Epithelial cell of proximal tubule (primary cell): ENCODE data around the gene LTBP3. TPM values are rescaled to one million over a fixed set of nuclear protein-coding genes. Genes with fewer than 3 reads are reported as not detected.
"Not testable (repeated sequence)": the region's sequence is repeated elsewhere in the genome, so short reads cannot be mapped to it uniquely, and the experiment has no call there.

Experiments used
- DNase-seq: peaks from one replicate; pipeline ENCODE4 v3.0.0-alpha.2; 2011; ENCODE audit warnings: low read depth
- H3K4me3 ChIP-seq: 2 replicates; pipeline ENCODE4 v1.5.1; 2011; ENCODE audit warnings: low read depth, mild to moderate bottlenecking, low read length
- CTCF ChIP-seq: conservative IDR thresholded peaks from 2 replicates; pipeline ENCODE4 v1.5.1; 2012; ENCODE audit warnings: low read depth, mild to moderate bottlenecking, low read length
- total RNA-seq: library from RNA; depleted of rRNA; stranded (reverse); fragments of >200 nt; gene quantifications from 2 replicates; pipeline ENCODE4 v1.2.3, GENCODE V29; 2015

The LTBP3 gene
- total RNA-seq, 1 donor from 2014 or later = 102 TPM

- no peak for TF ChIP-seq CTCF
- peak overlapping the region; percentile 55 for H3K4me3 ChIP-seq
- DNase-seq = no peak
Measured at GRCh38 chr11:65524014-65524740, 34.0 kb downstream of the LTBP3 start.

GRCh38 chr11:65523631-65523968 is 34.6 kb downstream of the LTBP3 start:
- H3K4me3 ChIP-seq, DNase-seq: not testable (repeated sequence)

DNA sequence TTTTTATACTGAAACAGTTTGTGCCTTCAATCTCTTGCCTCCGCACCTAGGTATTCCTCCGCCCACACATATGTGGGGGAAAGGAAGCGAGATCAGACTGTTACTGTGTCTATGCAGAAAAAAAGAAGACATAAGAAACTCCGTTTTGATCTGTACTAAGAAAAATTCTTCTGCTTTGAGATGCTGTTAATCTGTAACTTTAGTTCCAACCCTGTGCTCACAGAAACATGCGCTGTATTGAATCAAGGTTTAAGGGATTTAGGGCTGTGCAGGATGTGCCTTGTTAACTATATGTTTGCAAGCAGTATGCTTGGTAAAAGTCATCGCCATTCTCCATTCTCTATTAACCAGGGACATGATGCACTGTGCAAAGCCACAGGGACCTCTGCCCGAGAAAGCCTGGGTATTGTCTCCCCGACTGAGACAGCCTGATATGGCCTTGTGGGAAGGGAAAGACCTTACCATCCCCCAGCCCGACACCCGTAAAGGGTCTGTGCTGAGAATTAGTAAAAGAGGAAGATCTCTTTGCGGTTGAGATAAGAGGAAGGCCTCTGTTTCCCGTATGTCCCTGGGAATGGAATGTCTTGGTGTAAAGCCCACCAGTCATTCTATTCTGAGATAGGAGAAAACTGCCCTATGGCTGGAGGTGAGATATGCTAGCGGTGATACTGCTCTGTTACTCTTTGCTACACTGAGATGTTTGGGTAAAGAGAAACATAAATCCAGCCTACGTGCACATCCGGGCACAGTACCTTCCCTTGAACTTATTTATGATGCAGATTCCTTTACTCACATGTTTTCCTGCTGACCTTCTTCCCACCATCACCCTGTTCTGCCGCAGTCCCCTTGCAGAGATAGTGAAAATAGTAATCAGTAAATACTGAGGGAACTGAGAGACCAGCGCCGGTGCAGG is 35.2 kb downstream of the LTBP3 start:
- DNase-seq = not testable (repeated sequence)
- H3K4me3 ChIP-seq = peak overlapping the region; percentile 28

DNA sequence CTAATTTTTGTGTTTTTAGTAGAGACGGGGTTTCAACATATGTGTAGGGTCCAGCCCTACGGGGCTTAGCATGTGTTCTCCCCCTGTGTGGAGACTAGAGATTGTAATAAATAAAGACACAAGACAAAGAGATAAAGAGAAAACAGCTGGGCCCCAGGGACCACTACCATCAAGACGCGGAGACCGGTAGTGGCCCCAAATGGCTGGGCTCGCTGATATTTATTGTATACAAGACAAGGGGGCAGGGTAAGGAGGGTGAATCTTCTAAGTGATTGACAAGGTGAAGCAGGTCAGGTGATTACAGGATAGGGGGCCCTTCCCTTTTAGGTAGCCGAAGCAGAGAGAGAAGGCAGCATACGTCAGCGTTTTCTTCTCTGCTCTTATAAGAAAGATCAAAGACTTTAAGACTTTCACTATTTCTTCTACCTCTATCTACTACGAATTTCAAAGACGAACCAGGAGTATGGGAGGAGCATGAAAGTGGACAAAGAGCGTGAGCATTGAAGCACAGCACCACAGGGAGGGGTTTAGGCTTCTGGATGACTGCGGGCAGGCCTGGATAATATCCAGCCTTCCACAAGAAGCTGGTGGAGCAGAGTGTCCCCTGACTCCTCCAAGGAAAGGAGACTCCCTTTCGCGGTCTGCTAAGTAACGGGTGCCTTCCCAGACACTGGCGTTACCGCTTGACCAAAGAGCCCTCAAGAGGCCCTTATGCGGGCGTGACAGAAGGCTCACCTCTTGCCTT is 36.2 kb downstream of the LTBP3 start:
- not testable (repeated sequence) for DNase-seq
- H3K4me3 ChIP-seq = peak overlapping the region; percentile 28

GRCh38 chr11:65518941-65519549 is 39.1 kb downstream of the LTBP3 start:
- not testable (repeated sequence) for H3K4me3 ChIP-seq, DNase-seq

DNA sequence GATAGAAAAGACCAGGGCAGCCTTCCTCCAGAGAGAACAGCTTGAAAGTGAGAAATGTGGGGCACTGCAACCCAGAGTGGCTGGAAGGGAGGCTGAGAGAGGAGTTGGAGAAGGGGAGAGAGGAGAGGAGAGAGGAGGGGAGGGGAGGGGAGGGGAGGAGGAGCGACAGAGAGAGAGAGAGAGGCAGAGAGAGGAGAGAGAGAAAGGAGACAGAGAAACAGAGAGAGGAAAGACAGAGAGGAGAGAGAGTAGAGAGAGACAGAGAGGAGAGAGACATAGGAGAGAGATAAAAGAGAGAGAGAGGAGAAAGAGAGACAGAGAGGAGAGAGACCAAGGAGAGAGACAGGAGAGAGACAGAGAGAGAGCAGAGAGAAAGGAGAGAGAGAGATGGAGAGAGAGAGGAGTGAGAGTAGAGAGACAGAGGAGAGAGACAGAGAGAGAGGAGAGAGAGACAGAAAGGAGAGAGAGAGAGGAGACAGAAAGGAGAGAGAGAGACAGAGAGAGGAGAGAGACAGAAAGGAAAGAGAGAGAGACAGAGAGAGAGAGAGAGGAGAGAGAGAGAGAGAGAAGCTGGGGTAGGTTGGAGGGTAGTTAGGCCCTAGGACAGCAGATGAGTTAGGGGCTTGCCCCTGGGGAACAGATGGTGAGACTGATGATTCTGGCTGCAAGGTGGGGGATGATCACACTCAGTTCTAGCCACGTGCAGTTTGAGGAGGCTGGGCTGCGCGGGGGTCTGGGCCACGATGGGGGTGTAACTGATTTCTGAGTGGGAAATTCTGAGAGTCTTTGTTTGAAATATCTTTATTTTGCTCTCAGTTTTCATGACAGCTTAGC is 41.8 kb downstream of the LTBP3 start:
- no peak for DNase-seq
- TF ChIP-seq CTCF = no peak
- H3K4me3 ChIP-seq = no peak overlapping the region

DNA sequence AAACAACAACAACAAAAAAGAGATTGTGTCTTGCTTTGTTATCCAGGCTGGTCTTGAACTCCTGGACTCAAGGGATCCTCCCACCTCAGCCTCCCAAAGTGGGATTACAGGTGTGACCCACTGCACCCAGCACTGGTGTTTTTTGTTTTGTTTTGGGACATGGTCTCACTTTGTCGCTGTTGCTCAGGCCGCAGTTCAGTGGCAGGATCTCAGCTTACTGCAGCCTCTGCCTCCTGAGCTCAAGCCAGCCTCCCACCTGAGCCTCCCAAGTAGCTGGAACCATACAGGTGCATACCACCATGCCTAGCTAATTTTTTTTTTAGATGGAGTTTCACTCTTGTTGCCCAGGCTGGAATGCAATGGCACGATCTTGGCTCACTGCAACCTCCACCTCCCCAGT is 45.8 kb downstream of the LTBP3 start:
- not testable (repeated sequence) for H3K4me3 ChIP-seq, DNase-seq

DNA sequence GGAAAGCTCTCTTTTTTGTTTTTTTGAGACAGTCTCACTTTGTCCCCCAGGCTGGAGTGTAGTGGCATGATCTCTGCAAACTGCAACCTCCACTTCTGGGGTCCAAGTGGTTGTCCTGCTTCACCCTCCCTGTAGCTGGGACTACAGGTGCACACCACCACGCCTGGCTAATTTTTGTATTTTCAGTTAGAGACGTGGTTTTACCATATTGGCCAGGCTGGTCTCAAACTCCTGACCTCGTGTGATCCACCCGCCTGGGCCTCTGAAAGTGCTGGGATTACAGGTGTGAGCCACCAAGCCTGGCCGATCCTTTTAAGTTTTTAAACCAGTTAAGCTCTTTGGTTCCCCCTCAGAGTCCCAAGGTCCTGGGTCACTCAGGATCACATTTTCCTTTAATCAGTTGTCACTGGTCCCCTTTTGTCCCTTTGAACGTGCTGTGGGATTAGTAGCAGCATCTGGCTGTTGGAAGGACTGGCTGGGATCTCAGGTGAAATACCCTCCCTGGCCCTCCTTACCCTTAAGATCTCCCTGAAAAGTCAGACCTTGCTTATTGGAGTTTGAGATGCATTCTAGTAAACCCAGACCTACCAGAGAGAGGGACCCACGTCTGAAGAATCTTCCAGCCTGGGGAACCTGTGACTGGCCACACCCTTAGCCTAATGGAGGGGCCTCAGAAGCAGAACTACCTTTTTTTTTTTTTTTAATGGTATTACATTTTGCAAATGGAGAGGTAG is 51.2 kb downstream of the LTBP3 start:
- no peak for TF ChIP-seq CTCF
- peak; percentile 99 for DNase-seq
- peak overlapping the region; percentile 97 for H3K4me3 ChIP-seq
